Thyroid gland (tissue), 4 donors: ENCODE results near the gene CTIF.

ENCODE experiments used
- POLR2A ChIP-seq, 2 donors: fragments of 450-650 bp; IDR thresholded peaks; one replicate each; pipeline ENCODE4 v1.6.1; 2017; ENCODE audit warnings: antibody characterized with exemption in 2 of 2, mild to moderate bottlenecking in 2 of 2, moderate library complexity in 1 of 2
- TF ChIP-seq, protein P1 (sequence below), 6 experiments: fragments of 200-600 bp in 3 of 6; fragments of 450-650 bp in 3 of 6; sonication (generic) in 3 of 6; IDR thresholded peaks; one replicate each; pipeline ENCODE4 v1.5.1; 2016 to 2019; ENCODE audit warnings: antibody characterized with exemption in 6 of 6, mild to moderate bottlenecking in 2 of 6, inconsistent platforms in 1 of 6, moderate library complexity in 1 of 6

DNA sequence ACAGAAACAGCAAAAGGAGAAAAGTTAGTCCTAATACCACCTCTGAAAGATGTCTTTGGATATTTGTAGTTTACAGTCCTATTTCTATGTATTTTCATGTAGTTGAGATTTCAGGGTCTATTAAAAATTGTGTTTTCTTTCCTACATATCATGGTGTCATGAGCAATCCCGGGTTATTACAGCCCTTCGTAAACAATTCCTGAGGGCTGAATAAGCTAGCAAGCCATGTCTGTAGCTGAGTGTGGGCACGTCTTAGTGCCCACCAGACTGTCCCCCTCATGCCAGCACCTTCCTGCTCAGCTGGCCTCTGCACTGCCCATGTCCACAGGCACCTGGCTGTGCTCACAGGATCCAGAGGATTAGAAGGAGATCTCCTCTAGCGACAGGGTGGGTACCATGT is 60.6 kb downstream of the CTIF start:
- no peak for TF ChIP-seq POLR2A (IDR thresholded peaks at IDR 0.05)
- TF ChIP-seq, protein P1, sequence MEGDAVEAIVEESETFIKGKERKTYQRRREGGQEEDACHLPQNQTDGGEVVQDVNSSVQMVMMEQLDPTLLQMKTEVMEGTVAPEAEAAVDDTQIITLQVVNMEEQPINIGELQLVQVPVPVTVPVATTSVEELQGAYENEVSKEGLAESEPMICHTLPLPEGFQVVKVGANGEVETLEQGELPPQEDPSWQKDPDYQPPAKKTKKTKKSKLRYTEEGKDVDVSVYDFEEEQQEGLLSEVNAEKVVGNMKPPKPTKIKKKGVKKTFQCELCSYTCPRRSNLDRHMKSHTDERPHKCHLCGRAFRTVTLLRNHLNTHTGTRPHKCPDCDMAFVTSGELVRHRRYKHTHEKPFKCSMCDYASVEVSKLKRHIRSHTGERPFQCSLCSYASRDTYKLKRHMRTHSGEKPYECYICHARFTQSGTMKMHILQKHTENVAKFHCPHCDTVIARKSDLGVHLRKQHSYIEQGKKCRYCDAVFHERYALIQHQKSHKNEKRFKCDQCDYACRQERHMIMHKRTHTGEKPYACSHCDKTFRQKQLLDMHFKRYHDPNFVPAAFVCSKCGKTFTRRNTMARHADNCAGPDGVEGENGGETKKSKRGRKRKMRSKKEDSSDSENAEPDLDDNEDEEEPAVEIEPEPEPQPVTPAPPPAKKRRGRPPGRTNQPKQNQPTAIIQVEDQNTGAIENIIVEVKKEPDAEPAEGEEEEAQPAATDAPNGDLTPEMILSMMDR (IDR thresholded peaks at IDR 0.05), result no peak
